ENCODE data around the gene FBXW8.

DNA sequence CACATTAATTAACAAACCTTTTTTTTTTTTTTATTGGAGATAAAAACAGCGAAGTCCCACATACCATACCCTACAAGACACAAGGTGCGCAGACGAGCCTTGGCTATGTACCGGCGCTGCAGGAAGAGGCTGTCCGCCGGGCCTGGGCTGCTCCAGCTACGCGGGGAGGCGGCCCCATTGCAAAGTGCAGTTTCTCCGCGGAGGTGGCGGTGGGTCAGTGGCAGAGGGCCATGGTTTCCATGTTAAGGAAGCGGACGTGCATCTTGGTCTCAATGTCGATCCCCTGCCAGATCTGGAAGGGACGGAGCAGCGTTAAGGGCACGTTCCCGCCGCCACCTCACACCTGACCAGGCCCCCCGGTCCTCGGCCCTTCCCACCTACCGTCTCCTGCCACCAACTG, 128.2 kb downstream of the FBXW8 start:
- TF ChIP-seq, protein P1, sequence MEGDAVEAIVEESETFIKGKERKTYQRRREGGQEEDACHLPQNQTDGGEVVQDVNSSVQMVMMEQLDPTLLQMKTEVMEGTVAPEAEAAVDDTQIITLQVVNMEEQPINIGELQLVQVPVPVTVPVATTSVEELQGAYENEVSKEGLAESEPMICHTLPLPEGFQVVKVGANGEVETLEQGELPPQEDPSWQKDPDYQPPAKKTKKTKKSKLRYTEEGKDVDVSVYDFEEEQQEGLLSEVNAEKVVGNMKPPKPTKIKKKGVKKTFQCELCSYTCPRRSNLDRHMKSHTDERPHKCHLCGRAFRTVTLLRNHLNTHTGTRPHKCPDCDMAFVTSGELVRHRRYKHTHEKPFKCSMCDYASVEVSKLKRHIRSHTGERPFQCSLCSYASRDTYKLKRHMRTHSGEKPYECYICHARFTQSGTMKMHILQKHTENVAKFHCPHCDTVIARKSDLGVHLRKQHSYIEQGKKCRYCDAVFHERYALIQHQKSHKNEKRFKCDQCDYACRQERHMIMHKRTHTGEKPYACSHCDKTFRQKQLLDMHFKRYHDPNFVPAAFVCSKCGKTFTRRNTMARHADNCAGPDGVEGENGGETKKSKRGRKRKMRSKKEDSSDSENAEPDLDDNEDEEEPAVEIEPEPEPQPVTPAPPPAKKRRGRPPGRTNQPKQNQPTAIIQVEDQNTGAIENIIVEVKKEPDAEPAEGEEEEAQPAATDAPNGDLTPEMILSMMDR (IDR thresholded peaks at IDR 0.05): no peak
- TF ChIP-seq, protein P2, sequence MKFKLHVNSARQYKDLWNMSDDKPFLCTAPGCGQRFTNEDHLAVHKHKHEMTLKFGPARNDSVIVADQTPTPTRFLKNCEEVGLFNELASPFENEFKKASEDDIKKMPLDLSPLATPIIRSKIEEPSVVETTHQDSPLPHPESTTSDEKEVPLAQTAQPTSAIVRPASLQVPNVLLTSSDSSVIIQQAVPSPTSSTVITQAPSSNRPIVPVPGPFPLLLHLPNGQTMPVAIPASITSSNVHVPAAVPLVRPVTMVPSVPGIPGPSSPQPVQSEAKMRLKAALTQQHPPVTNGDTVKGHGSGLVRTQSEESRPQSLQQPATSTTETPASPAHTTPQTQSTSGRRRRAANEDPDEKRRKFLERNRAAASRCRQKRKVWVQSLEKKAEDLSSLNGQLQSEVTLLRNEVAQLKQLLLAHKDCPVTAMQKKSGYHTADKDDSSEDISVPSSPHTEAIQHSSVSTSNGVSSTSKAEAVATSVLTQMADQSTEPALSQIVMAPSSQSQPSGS (CRISPR knock-in tag; IDR thresholded peaks at IDR 0.05; ENCODE audit: borderline replicate concordance, low read depth): no peak
- no peak for TF ChIP-seq JUN (CRISPR knock-in tag; IDR thresholded peaks at IDR 0.05)
- no peak for TF ChIP-seq SMAD4 (CRISPR knock-in tag; IDR thresholded peaks at IDR 0.05)
- TF ChIP-seq, protein P3, sequence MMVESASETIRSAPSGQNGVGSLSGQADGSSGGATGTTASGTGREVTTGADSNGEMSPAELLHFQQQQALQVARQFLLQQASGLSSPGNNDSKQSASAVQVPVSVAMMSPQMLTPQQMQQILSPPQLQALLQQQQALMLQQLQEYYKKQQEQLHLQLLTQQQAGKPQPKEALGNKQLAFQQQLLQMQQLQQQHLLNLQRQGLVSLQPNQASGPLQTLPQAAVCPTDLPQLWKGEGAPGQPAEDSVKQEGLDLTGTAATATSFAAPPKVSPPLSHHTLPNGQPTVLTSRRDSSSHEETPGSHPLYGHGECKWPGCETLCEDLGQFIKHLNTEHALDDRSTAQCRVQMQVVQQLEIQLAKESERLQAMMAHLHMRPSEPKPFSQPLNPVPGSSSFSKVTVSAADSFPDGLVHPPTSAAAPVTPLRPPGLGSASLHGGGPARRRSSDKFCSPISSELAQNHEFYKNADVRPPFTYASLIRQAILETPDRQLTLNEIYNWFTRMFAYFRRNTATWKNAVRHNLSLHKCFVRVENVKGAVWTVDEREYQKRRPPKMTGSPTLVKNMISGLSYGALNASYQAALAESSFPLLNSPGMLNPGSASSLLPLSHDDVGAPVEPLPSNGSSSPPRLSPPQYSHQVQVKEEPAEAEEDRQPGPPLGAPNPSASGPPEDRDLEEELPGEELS (CRISPR knock-in tag; IDR thresholded peaks at IDR 0.05): no peak
- TF ChIP-seq SP1 (CRISPR knock-in tag; conservative IDR thresholded peaks at IDR 0.05): no peak
- TF ChIP-seq NR1H2 (CRISPR knock-in tag; IDR thresholded peaks at IDR 0.05): no peak
- TF ChIP-seq FOXP1 (CRISPR knock-in tag; IDR thresholded peaks at IDR 0.05; ENCODE audit: borderline replicate concordance): no peak

All from WTC11 (cell line).